ENCODE data around the gene STEAP2. TPM values are rescaled to one million over a fixed set of nuclear protein-coding genes. Genes with fewer than 3 reads are reported as not detected.

STEAP2 gene
- total and polyA plus RNA-seq, 2 donors (not counting 3 experiments of a cell fraction or from before 2014, with no cell fraction given) = 4.2 to 4.6 TPM

GRCh38 chr7:90216771-90217170 is 5.2 kb downstream of the STEAP2 start:
- dilution Hi-C loops (cut with MboI; ENCODE audit: extremely low pct_ligation_motif_present, low sequenced_read_pairs) (no loop called here), intact Hi-C loops (cut with micrococcal nuclease) (no loop called here)
- H3K79me2 ChIP-seq (ENCODE audit: control insufficient read depth, insufficient read depth, low read length) = no peaks in the 10 kb centered on the region
- H3K4me3 ChIP-seq (replicated peaks in 1 of 3; ENCODE audit: insufficient read depth in 1 of 3, low read depth in 1 of 3, low read length in 3 of 3) = no peak overlapping the region
- H3K9me3 ChIP-seq (replicated peaks; ENCODE audit: control insufficient read depth, insufficient read depth, low read length) = no peaks in the 10 kb centered on the region
- H3K9me1 ChIP-seq (replicated peaks; ENCODE audit: control insufficient read depth, extremely low read depth, insufficient read depth, low read length) = no peaks in the 10 kb centered on the region
- no peaks in the 10 kb centered on the region for H3K36me3 ChIP-seq (ENCODE audit: control insufficient read depth in 2 of 2, extremely low read depth in 1 of 2, insufficient read depth in 2 of 2, low read length in 2 of 2)
- no peaks in the 10 kb centered on the region for H4K20me1 ChIP-seq (replicated peaks; ENCODE audit: control insufficient read depth, extremely low read depth, insufficient read depth, low read length)
- no peak for DNase-seq (ENCODE audit: low read depth, low spot score)
- H3K4me1 ChIP-seq (ENCODE audit: control insufficient read depth, extremely low read depth, insufficient read depth, low read length) = peaks cover 5% of the 10 kb centered on the region
- CTCF ChIA-PET = no interaction called here
- no TSS peak for BruUV-seq (replicated peaks)
- no peak overlapping the region for H3K27ac ChIP-seq (ENCODE audit: insufficient read depth, low read depth, low read length)
- no peak for FAIRE-seq
- TF ChIP-seq MYC (IDR thresholded peaks at IDR 0.05; ENCODE audit: low read depth, low read length) = no peak
- TF ChIP-seq, protein P1, sequence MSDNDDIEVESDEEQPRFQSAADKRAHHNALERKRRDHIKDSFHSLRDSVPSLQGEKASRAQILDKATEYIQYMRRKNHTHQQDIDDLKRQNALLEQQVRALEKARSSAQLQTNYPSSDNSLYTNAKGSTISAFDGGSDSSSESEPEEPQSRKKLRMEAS (IDR thresholded peaks at IDR 0.05; ENCODE audit: insufficient read depth, insufficient read length) = no peak
- no peak overlapping the region for H2AFZ ChIP-seq (ENCODE audit: low read depth, low read length)
- H3K27me3 ChIP-seq (ENCODE audit: control insufficient read depth in 2 of 2, insufficient read depth in 2 of 2, low read length in 2 of 2) = no peaks in the 10 kb centered on the region
- no peak overlapping the region for H3K4me2 ChIP-seq (ENCODE audit: insufficient read depth, low read length)
- no peak overlapping the region for H3K9ac ChIP-seq (replicated peaks; ENCODE audit: extremely low read depth, insufficient read depth, low read length)
- POLR2A ChIA-PET = no interaction called here

DNA sequence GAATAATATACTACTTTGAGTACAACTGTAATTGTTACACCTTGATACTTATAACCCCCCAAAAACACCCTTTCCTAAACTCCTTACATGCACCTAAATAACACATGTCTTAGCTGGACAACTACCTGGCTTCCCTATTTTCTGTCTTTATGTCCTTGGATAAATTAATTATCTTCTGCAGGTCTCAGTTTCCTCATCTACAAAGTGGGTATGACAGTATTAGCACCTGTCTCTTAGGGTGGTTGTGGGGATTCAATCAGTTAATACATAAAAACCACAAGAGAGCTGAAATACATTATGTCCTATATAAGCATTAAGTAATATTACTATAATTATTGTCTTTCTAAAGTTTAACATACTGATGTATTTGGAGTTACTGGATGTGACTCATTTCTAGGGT is 10.8 kb downstream of the STEAP2 start:
- dilution Hi-C loops (cut with MboI; ENCODE audit: extremely low pct_ligation_motif_present, low sequenced_read_pairs) = no loop called here
- no peak overlapping the region for H3K9ac ChIP-seq (replicated peaks; ENCODE audit: extremely low read depth, insufficient read depth, low read length)
- H3K4me1 ChIP-seq (ENCODE audit: control insufficient read depth, extremely low read depth, insufficient read depth, low read length) = no peaks in the 10 kb centered on the region
- no peaks in the 10 kb centered on the region for H3K9me3 ChIP-seq (replicated peaks; ENCODE audit: control insufficient read depth, insufficient read depth, low read length)
- ChIA-PET CTCF (interaction anchor here (1.6 kb wide), 1 partner anchor 14 kb away, joined by 5 read pairs; no protein-coding TSS in a partner anchor), POLR2A (no interaction called here)
- no TSS peak for BruUV-seq (replicated peaks)
- no peaks in the 10 kb centered on the region for H4K20me1 ChIP-seq (replicated peaks; ENCODE audit: control insufficient read depth, extremely low read depth, insufficient read depth, low read length)
- no peaks in the 10 kb centered on the region for H3K9me1 ChIP-seq (replicated peaks; ENCODE audit: control insufficient read depth, extremely low read depth, insufficient read depth, low read length)
- DNase-seq (ENCODE audit: low read depth, low spot score) = no peak
- H3K27ac ChIP-seq (ENCODE audit: insufficient read depth, low read depth, low read length) = no peak overlapping the region
- no peaks in the 10 kb centered on the region for H3K79me2 ChIP-seq (ENCODE audit: control insufficient read depth, insufficient read depth, low read length)
- H2AFZ ChIP-seq (ENCODE audit: low read depth, low read length) = no peak overlapping the region
- H3K4me2 ChIP-seq (ENCODE audit: insufficient read depth, low read length) = no peak overlapping the region
- H3K4me3 ChIP-seq (replicated peaks in 1 of 3; ENCODE audit: insufficient read depth in 1 of 3, low read depth in 1 of 3, low read length in 3 of 3) = no peak overlapping the region
- H3K27me3 ChIP-seq (ENCODE audit: control insufficient read depth in 2 of 2, insufficient read depth in 2 of 2, low read length in 2 of 2) = no peaks in the 10 kb centered on the region
- intact Hi-C loops (cut with micrococcal nuclease) = no loop called here
- TF ChIP-seq POLR2A (IDR thresholded peaks at IDR 0.05; ENCODE audit: low read depth, low read length) (no peak), GATA2 (IDR thresholded peaks at IDR 0.05; ENCODE audit: insufficient read depth, insufficient read length, low read depth, low read length) (no peak), FOS (IDR thresholded peaks at IDR 0.05; ENCODE audit: borderline replicate concordance, insufficient read depth, low read length) (no peak), POLR2AphosphoS5 (IDR thresholded peaks at IDR 0.05; ENCODE audit: insufficient read depth, low read depth, low read length) (no peak), EZH2 (IDR thresholded peaks at IDR 0.05; ENCODE audit: borderline replicate concordance, low read depth, low read length, severe bottlenecking) (no peak), CTCF (IDR thresholded peaks at IDR 0.05; ENCODE audit: extremely low read depth in 1 of 2, insufficient read depth in 1 of 2, low read depth in 1 of 2, low read length in 2 of 2) (no peak), MYC (IDR thresholded peaks at IDR 0.05; ENCODE audit: low read depth, low read length) (no peak), JUN (IDR thresholded peaks at IDR 0.05; ENCODE audit: borderline replicate concordance, insufficient read depth, insufficient read length, low read depth) (no peak)
- TF ChIP-seq, protein P1 (IDR thresholded peaks at IDR 0.05; ENCODE audit: insufficient read depth, insufficient read length) = no peak
- no peak for FAIRE-seq
- no peaks in the 10 kb centered on the region for H3K36me3 ChIP-seq (ENCODE audit: control insufficient read depth in 2 of 2, extremely low read depth in 1 of 2, insufficient read depth in 2 of 2, low read length in 2 of 2)
